ENCODE results near the gene ARL16.

DNA sequence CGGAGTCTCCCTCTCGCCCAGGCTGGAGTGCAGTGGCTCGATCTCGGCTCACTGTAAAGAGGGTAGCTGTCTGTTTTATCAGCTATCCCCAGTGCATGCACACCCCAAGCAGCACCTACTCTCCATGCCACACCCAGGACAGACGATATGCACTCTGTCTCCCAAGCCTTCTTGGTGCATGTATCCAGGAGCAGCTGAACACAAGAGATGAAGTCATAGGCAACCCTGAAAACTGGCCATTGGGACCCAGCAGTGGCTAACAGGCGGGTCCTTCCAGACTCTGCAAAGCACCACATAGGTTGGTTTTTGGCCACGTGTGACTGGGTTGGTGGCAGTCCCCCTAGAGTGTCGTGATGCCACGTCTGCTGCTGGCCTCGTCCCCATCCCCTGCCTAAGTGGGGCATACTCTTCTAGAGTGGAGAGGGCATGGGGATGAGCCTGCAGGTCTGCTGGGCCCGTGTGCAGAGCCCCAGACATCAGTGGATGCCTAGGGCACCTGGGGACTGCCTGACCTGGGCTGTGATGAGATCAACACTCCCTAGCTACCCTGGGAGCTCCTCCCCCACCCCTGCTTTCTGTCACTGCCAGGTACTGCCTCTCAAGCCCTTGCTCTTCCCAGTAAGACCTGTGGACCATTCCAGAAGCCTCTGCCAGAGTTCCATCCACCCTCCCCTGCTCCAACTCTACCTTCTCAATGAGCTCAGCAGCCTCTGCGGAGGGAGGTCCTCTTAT is 36.6 kb downstream of the ARL16 start:
- TF ChIP-seq, protein P1, sequence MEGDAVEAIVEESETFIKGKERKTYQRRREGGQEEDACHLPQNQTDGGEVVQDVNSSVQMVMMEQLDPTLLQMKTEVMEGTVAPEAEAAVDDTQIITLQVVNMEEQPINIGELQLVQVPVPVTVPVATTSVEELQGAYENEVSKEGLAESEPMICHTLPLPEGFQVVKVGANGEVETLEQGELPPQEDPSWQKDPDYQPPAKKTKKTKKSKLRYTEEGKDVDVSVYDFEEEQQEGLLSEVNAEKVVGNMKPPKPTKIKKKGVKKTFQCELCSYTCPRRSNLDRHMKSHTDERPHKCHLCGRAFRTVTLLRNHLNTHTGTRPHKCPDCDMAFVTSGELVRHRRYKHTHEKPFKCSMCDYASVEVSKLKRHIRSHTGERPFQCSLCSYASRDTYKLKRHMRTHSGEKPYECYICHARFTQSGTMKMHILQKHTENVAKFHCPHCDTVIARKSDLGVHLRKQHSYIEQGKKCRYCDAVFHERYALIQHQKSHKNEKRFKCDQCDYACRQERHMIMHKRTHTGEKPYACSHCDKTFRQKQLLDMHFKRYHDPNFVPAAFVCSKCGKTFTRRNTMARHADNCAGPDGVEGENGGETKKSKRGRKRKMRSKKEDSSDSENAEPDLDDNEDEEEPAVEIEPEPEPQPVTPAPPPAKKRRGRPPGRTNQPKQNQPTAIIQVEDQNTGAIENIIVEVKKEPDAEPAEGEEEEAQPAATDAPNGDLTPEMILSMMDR (IDR thresholded peaks at IDR 0.05): no peak
- TF ChIP-seq POLR2A (IDR thresholded peaks at IDR 0.05): no peak

All from esophagus squamous epithelium (tissue), 4 donors.